GM19025 (cell line): ENCODE results near the gene CFAP251.

ENCODE experiments used
- ATAC-seq: cut with Tn5 transposase; IDR thresholded peaks from one replicate; pipeline ENCODE4 v1.9.1; 2021; ENCODE audit warnings: mild to moderate bottlenecking, low read depth, moderate library complexity; ENCODE audit not compliant: unreplicated experiment

CFAP251 gene

GRCh38 chr12:122050706-122051105 is 132.3 kb downstream of the CFAP251 start:
- ATAC-seq = no peak

DNA sequence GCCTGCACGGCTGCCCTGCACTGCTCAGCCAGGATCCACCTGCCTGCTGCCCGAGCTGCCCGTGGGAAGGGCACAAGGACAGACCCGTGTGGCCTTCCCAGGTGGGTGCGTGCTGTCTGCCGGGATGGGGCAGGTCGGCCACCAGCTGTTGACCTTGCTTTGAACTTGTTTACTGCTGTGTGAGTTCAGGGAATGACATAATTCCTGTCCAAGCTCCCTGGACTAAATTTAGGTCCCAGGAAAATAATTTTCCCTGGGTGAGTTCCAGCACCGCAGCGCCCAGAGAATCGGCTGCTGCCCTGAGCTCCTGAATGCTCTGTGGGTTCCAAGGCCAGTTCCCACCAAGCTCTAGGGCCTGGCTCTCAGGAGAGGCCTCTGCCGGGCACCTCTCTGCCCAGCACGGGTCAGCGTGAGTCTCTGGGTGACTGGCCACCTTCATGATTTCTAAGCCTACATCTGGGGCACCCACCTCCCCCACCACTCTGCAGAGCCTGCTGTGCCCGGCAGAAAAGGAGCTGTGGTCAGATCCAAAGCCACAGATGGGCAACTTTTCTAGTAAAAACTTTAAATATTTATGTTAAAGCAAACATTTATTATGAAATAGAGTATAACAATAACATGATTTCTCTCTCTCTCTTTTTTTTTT is 133.0 kb downstream of the CFAP251 start:
- ATAC-seq = no peak

- ATAC-seq = no peak
Measured at GRCh38 chr12:122052285-122052684, 133.9 kb downstream of the CFAP251 start.
